Activated T-cell treated with anti-CD3 and anti-CD28 coated beads for 24 hours (primary cell): ENCODE measurements around the gene CCDC116.
"Not testable (repeated sequence)": the region's sequence is repeated elsewhere in the genome, so short reads cannot be mapped to it uniquely, and the experiment has no call there.

Experiments used
- DNase-seq: peaks from one replicate; pipeline ENCODE4 v3.0.0-alpha.2; 2020; ENCODE audit warnings: low read depth

Gene CCDC116

GRCh38 chr22:21652010-21652546 is 19.5 kb downstream of the CCDC116 start:
- peak; percentile 78 for DNase-seq

GRCh38 chr22:21652547-21653545 is 20.3 kb downstream of the CCDC116 start:
- DNase-seq: no peak

GRCh38 chr22:21657020-21657359 is 24.4 kb downstream of the CCDC116 start:
- DNase-seq: no peak

- DNase-seq: peak; percentile 67
Observed at GRCh38 chr22:21657360-21658032, 24.9 kb downstream of the CCDC116 start.

GRCh38 chr22:21659864-21660525 is 27.4 kb downstream of the CCDC116 start:
- no peak for DNase-seq

GRCh38 chr22:21660904-21661303 is 28.3 kb downstream of the CCDC116 start:
- DNase-seq: no peak

- DNase-seq: no peak
Observed at GRCh38 chr22:21661991-21662390, 29.4 kb downstream of the CCDC116 start.

- DNase-seq: no peak
Observed at GRCh38 chr22:21663738-21664137, 31.2 kb downstream of the CCDC116 start.

- no peak for DNase-seq
Observed at GRCh38 chr22:21665047-21665851, 32.7 kb downstream of the CCDC116 start.

- no peak for DNase-seq
Observed at GRCh38 chr22:21666786-21667185, 34.2 kb downstream of the CCDC116 start.

GRCh38 chr22:21669026-21669425 is 36.5 kb downstream of the CCDC116 start:
- DNase-seq: no peak

- DNase-seq: no peak
Observed at GRCh38 chr22:21672107-21672629, 39.6 kb downstream of the CCDC116 start.

- no peak for DNase-seq
Observed at GRCh38 chr22:21673534-21674321, 41.2 kb downstream of the CCDC116 start.

- no peak for DNase-seq
Observed at GRCh38 chr22:21674638-21675245, 42.2 kb downstream of the CCDC116 start.

- DNase-seq: no peak
Observed at GRCh38 chr22:21677606-21678443, 45.3 kb downstream of the CCDC116 start.

GRCh38 chr22:21678842-21679241 is 46.3 kb downstream of the CCDC116 start:
- DNase-seq: not testable (repeated sequence)

- no peak for DNase-seq
Observed at GRCh38 chr22:21679383-21679782, 46.8 kb downstream of the CCDC116 start.

- no peak for DNase-seq
Observed at GRCh38 chr22:21680830-21681565, 48.4 kb downstream of the CCDC116 start.
